Measurements from ENCODE around the gene FGD6. TPM values are rescaled to one million over a fixed set of nuclear protein-coding genes. Genes with fewer than 3 reads are reported as not detected.

The FGD6 gene
- total RNA-seq, 1 donor from 2014 or later = 0.70 TPM

Other genes with a start within 250 kb of the FGD6 start
- 111 and 116 TPM in 2 replicates for gene NDUFA12, start 213.8 kb downstream of the FGD6 start, total RNA-seq
- gene NR2C1, start 143.8 kb downstream of the FGD6 start, total RNA-seq = 24.4 and 28.5 TPM in 2 replicates
- gene VEZT, start 340 bp upstream of the FGD6 start, total RNA-seq = 57.7 and 58.8 TPM in 2 replicates